BLaER1 treated with 17β-estradiol and CSF1 and Interleukin-3, amounts not matched to agents 10 nM and 100 nM (cell line): ENCODE data around the gene ZHX3.

Source experiments
- H3K27ac ChIP-seq, 11 experiments: shearing (Covaris generic); formaldehyde crosslinking; 2 replicates each; pipeline ENCODE4 v1.8.1; 2022
- H3K27me3 ChIP-seq, 11 experiments: shearing (Covaris generic); formaldehyde crosslinking; 2 replicates each; pipeline ENCODE4 v1.8.1; 2022
- H3K36me3 ChIP-seq, 11 experiments: shearing (Covaris generic); formaldehyde crosslinking; 2 replicates each; pipeline ENCODE4 v1.8.1; 2022
- H3K4me1 ChIP-seq, 10 experiments: shearing (Covaris generic); formaldehyde crosslinking; 2 replicates each; pipeline ENCODE4 v1.8.1; 2022
- H3K4me2 ChIP-seq, 11 experiments: shearing (Covaris generic); formaldehyde crosslinking; 2 replicates each; pipeline ENCODE4 v1.8.1; 2022
- H3K4me3 ChIP-seq, 10 experiments: shearing (Covaris generic); formaldehyde crosslinking; 2 replicates each; pipeline ENCODE4 v1.8.1; 2022
- H3K9ac ChIP-seq, 11 experiments: shearing (Covaris generic); formaldehyde crosslinking; 2 replicates each; pipeline ENCODE4 v1.8.1; 2022
- H3K9me3 ChIP-seq, 11 experiments: shearing (Covaris generic); formaldehyde crosslinking; replicated peaks in 1 of 11; 2 replicates each; pipeline ENCODE4 v1.8.1; 2022
- H4K20me1 ChIP-seq, 11 experiments: shearing (Covaris generic); formaldehyde crosslinking; 2 replicates each; pipeline ENCODE4 v1.8.1; 2022
- Cebpa-rat ChIP-seq, 11 experiments: shearing (Covaris generic); IDR thresholded peaks; 2 replicates each; pipeline ENCODE4 v1.8.1; 2022

Gene ZHX3

GRCh38 chr20:41175727-41176330 lies 141.7 kb downstream of the ZHX3 start:
- Histone ChIP-seq H3K36me3 (peaks cover 42 to 84% (median 74%) of the 10 kb centered on the region in 11 experiments), H3K27ac (no peak overlapping the region)
- TF ChIP-seq Cebpa-rat (IDR thresholded peaks at IDR 0.05), result no peak

GRCh38 chr20:41175201-41175651 lies 142.3 kb downstream of the ZHX3 start:
- no peak overlapping the region for H3K4me2 ChIP-seq

More at GRCh38 chr20:41175727-41176330, 141.7 kb downstream of the ZHX3 start:
- H3K9ac ChIP-seq, result no peak overlapping the region
- peaks cover 0 to 98% (median 87%) of the 10 kb centered on the region in 11 experiments; a peak in 20 of 22 replicates for H4K20me1 ChIP-seq
- H3K4me1 ChIP-seq, result no peaks in the 10 kb centered on the region
- no peaks in the 10 kb centered on the region for H3K9me3 ChIP-seq
- no peak overlapping the region for H3K4me3 ChIP-seq
- peaks cover 0 to 6% (median 4%) of the 10 kb centered on the region in 11 experiments; a peak in 14 of 22 replicates for H3K27me3 ChIP-seq
- H3K4me2 ChIP-seq, result no peak overlapping the region

GRCh38 chr20:41174782-41175181 lies 142.7 kb downstream of the ZHX3 start:
- Histone ChIP-seq H3K27ac (no peak overlapping the region), H3K36me3 (peaks cover 52 to 95% (median 83%) of the 10 kb centered on the region in 11 experiments), H3K27me3 (peaks cover 7 to 16% (median 14%) of the 10 kb centered on the region in 11 experiments; a peak in 20 of 22 replicates), H3K9ac (no peak overlapping the region), H3K4me3 (no peak overlapping the region), H4K20me1 (peaks cover 0 to 98% (median 91%) of the 10 kb centered on the region in 11 experiments; a peak in 20 of 22 replicates), H3K9me3 (no peaks in the 10 kb centered on the region), H3K4me2 (no peak overlapping the region), H3K4me1 (no peaks in the 10 kb centered on the region)
- TF ChIP-seq Cebpa-rat (IDR thresholded peaks at IDR 0.05), result no peak

More at GRCh38 chr20:41175201-41175651, 142.3 kb downstream of the ZHX3 start:
- peaks cover 47 to 90% (median 79%) of the 10 kb centered on the region in 11 experiments for H3K36me3 ChIP-seq
- no peak for TF ChIP-seq Cebpa-rat (IDR thresholded peaks at IDR 0.05)
- peaks cover 3 to 12% (median 10%) of the 10 kb centered on the region in 11 experiments; a peak in 19 of 22 replicates for H3K27me3 ChIP-seq
- no peaks in the 10 kb centered on the region for H3K9me3 ChIP-seq
- H3K27ac ChIP-seq, result no peak overlapping the region
- H4K20me1 ChIP-seq, result peaks cover 0 to 98% (median 89%) of the 10 kb centered on the region in 11 experiments; a peak in 20 of 22 replicates
- no peak overlapping the region for H3K9ac ChIP-seq
- H3K4me3 ChIP-seq, result no peak overlapping the region
- H3K4me1 ChIP-seq, result no peaks in the 10 kb centered on the region

- Histone ChIP-seq H3K27me3 (peaks cover 11 to 20% (median 18%) of the 10 kb centered on the region in 11 experiments; a peak in 20 of 22 replicates), H4K20me1 (peaks cover 0 to 100% (median 95%) of the 10 kb centered on the region in 11 experiments; a peak in 20 of 22 replicates), H3K4me1 (no peaks in the 10 kb centered on the region), H3K36me3 (peaks cover 56 to 98% (median 87%) of the 10 kb centered on the region in 11 experiments), H3K9ac (no peak overlapping the region), H3K4me2 (no peak overlapping the region), H3K27ac (no peak overlapping the region), H3K9me3 (no peaks in the 10 kb centered on the region), H3K4me3 (no peak overlapping the region)
- TF ChIP-seq Cebpa-rat (IDR thresholded peaks at IDR 0.05), result no peak
Measured at GRCh38 chr20:41174373-41174772, 143.2 kb downstream of the ZHX3 start.

- peaks cover 0 to 100% (median 96%) of the 10 kb centered on the region in 11 experiments; a peak in 20 of 22 replicates for H4K20me1 ChIP-seq
- peaks cover 58 to 99% (median 92%) of the 10 kb centered on the region in 11 experiments for H3K36me3 ChIP-seq
- no peak overlapping the region for H3K9ac ChIP-seq
- peaks cover 16 to 26% (median 23%) of the 10 kb centered on the region in 11 experiments for H3K27me3 ChIP-seq
- no peaks in the 10 kb centered on the region for H3K9me3 ChIP-seq
- H3K4me2 ChIP-seq, result no peak overlapping the region
- H3K27ac ChIP-seq, result no peak overlapping the region
- no peak overlapping the region for H3K4me3 ChIP-seq
- H3K4me1 ChIP-seq, result 0 out of 20 replicates have a peak, but pooled peaks cover 0 to under 1% (median 0%) of the 10 kb centered on the region in 10 experiments
- TF ChIP-seq Cebpa-rat (IDR thresholded peaks at IDR 0.05), result no peak
Measured at GRCh38 chr20:41173791-41174341, 143.7 kb downstream of the ZHX3 start.

GRCh38 chr20:41173161-41173721 lies 144.3 kb downstream of the ZHX3 start:
- Histone ChIP-seq H3K36me3 (peaks cover 57 to 99% (median 96%) of the 10 kb centered on the region in 11 experiments), H4K20me1 (peaks cover 3 to 100% (median 96%) of the 10 kb centered on the region in 11 experiments; a peak in 20 of 22 replicates), H3K9me3 (no peaks in the 10 kb centered on the region)

GRCh38 chr20:41172296-41173140 lies 145.0 kb downstream of the ZHX3 start:
- H3K4me1 ChIP-seq, result peaks cover 9 to 14% (median 11%) of the 10 kb centered on the region in 10 experiments
- H3K4me2 ChIP-seq, result no peak overlapping the region
- peaks cover 9 to 100% (median 97%) of the 10 kb centered on the region in 11 experiments; a peak in 20 of 22 replicates for H4K20me1 ChIP-seq
- H3K9ac ChIP-seq, result no peak overlapping the region
- H3K4me3 ChIP-seq, result no peak overlapping the region
- H3K36me3 ChIP-seq, result peaks cover 57 to 98% (median 92%) of the 10 kb centered on the region in 11 experiments
- H3K27me3 ChIP-seq, result peaks cover 20 to 38% (median 31%) of the 10 kb centered on the region in 11 experiments
- no peak for TF ChIP-seq Cebpa-rat (IDR thresholded peaks at IDR 0.05)
- H3K9me3 ChIP-seq, result no peaks in the 10 kb centered on the region
- no peak overlapping the region for H3K27ac ChIP-seq

More at GRCh38 chr20:41173161-41173721, 144.3 kb downstream of the ZHX3 start:
- TF ChIP-seq Cebpa-rat (IDR thresholded peaks at IDR 0.05), result no peak
- Histone ChIP-seq H3K4me3 (no peak overlapping the region), H3K4me2 (no peak overlapping the region), H3K9ac (no peak overlapping the region), H3K4me1 (peaks cover 2 to 7% (median 4%) of the 10 kb centered on the region in 10 experiments), H3K27ac (no peak overlapping the region), H3K27me3 (peaks cover 20 to 32% (median 30%) of the 10 kb centered on the region in 11 experiments)

- Histone ChIP-seq H3K36me3 (peaks cover 61 to 98% (median 91%) of the 10 kb centered on the region in 11 experiments), H3K4me3 (no peak overlapping the region), H3K27ac (no peak overlapping the region), H4K20me1 (peaks cover 9 to 100% (median 97%) of the 10 kb centered on the region in 11 experiments; a peak in 20 of 22 replicates), H3K4me1 (peaks cover 9 to 21% (median 18%) of the 10 kb centered on the region in 10 experiments), H3K9me3 (no peaks in the 10 kb centered on the region), H3K4me2 (no peak overlapping the region), H3K9ac (no peak overlapping the region), H3K27me3 (peaks cover 21 to 45% (median 35%) of the 10 kb centered on the region in 11 experiments)
- no peak for TF ChIP-seq Cebpa-rat (IDR thresholded peaks at IDR 0.05)
Measured at GRCh38 chr20:41171736-41172295, 145.7 kb downstream of the ZHX3 start.
